Upper lobe of left lung (tissue), 6 donors: ENCODE measurements around the gene WTAP. TPM values are rescaled to one million over a fixed set of nuclear protein-coding genes. Genes with fewer than 3 reads are reported as not detected.

Source experiments
- ATAC-seq, 2 donors: fragments of 200-7000 bp; cut with Tn5 transposase; one replicate each; pipeline ENCODE4 v1.9.1; 2022; ENCODE audit warnings: mild to moderate bottlenecking in 2 of 2, moderate library complexity in 2 of 2; ENCODE audit not compliant: low FRiP score in 2 of 2
- DNase-seq, 2 donors: peaks; one replicate each; pipeline ENCODE4 v3.0.0-alpha.2; 2019 to 2020
- H3K27ac ChIP-seq, 4 donors: fragments of 200-600 bp; sonication (generic); one replicate each; pipeline ENCODE4 v1.5.1; 2016 to 2019
- H3K27me3 ChIP-seq, 4 donors: fragments of 200-600 bp; sonication (generic); one replicate each; pipeline ENCODE4 v1.5.1; 2017 to 2019
- H3K36me3 ChIP-seq, 4 donors: fragments of 200-600 bp; sonication (generic); one replicate each; pipeline ENCODE4 v1.5.1; 2016 to 2019
- H3K4me1 ChIP-seq, 4 donors: fragments of 200-600 bp; sonication (generic); one replicate each; pipeline ENCODE4 v1.5.1; 2018 to 2019
- H3K4me3 ChIP-seq, 4 donors: fragments of 200-600 bp; sonication (generic); one replicate each; pipeline ENCODE4 v1.5.1; 2017 to 2019; ENCODE audit warnings: mild to moderate bottlenecking in 2 of 4, moderate library complexity in 1 of 4
- H3K9me3 ChIP-seq, 4 donors: fragments of 200-600 bp; sonication (generic); one replicate each; pipeline ENCODE4 v1.5.1; 2018 to 2019
- EP300 ChIP-seq, 4 donors: sonication (generic); formaldehyde crosslinking; IDR thresholded peaks; one replicate each; pipeline ENCODE4 v1.5.1; 2017; ENCODE audit warnings: antibody characterized with exemption in 4 of 4, control low read depth in 2 of 4
- POLR2A ChIP-seq, 4 donors: fragments of 450-650 bp; IDR thresholded peaks; one replicate each; pipeline ENCODE4 v1.5.1; 2016 to 2017; ENCODE audit warnings: antibody characterized with exemption in 4 of 4, mild to moderate bottlenecking in 2 of 4
- POLR2AphosphoS5 ChIP-seq, 2 donors: sonication (generic); formaldehyde crosslinking; IDR thresholded peaks; one replicate each; pipeline ENCODE4 v1.5.1; 2017; ENCODE audit warnings: antibody characterized with exemption in 2 of 2
- WGBS, 2 donors: methylation state at CpG; one replicate each; pipeline ENCODE4 v1.1.5; 2017 to 2018; 5-methylcytosine and 5-hydroxymethylcytosine counted together
- total RNA-seq, 6 donors: library from RNA; depleted of rRNA in 4 of 6; stranded (reverse); fragments of >200 nt in 4 of 6; gene quantifications; one replicate each; pipeline versions ENCODE4 v1.1.0 to v1.2.1, GENCODE V29; 2016 to 2021
- TF ChIP-seq, protein P1 (sequence below), 6 experiments: fragments of 450-650 bp in 4 of 6; fragments of 200-600 bp in 2 of 6; sonication (generic) in 2 of 6; IDR thresholded peaks; one replicate each; pipeline ENCODE4 v1.5.1; 2016 to 2019; ENCODE audit warnings: antibody characterized with exemption in 6 of 6
- donor health status: DM: no; HTN: no; CAD: no; lungs with moderate emphysema.
- donor health status: DM: no; HTN: yes; CAD: no; lungs with severe emphysema.

WTAP gene
- total RNA-seq, 6 donors from 2014 or later = 67.0 to 123 (median 90.6) TPM

DNA sequence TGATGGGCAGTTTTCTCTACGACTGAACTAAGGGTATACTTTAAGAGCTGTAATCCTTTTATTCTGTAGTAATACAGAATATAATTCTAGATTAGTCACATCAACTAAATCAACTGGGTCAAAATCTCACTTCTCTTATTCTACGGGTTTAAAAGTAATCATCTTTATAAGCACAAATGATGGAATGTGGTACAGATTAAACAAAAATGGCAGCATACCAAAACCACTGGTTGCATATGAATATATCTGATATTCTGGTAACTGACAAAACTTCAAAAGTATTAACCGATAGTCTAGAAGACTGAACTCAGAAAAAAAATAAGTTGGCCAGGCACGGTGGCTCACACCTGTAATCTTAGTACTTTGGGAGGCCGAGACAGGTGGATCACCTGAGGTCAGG is 41.3 kb upstream of the WTAP start:
- WGBS, 2 donors = 71 to 92% methylated on average over 5 of the region's 5 CpGs
- Histone ChIP-seq H3K9me3 (no peaks in the 10 kb centered on the region), H3K4me1 (peaks cover 24 to 54% (median 47%) of the 10 kb centered on the region in 4 donors), H3K27me3 (no peaks in the 10 kb centered on the region), H3K27ac (no peak overlapping the region), H3K4me3 (no peak overlapping the region), H3K36me3 (peaks cover 0 to 95% (median 56%) of the 10 kb centered on the region in 4 donors)
- no peak for TF ChIP-seq POLR2AphosphoS5 (IDR thresholded peaks at IDR 0.05)
- TF ChIP-seq, protein P1, sequence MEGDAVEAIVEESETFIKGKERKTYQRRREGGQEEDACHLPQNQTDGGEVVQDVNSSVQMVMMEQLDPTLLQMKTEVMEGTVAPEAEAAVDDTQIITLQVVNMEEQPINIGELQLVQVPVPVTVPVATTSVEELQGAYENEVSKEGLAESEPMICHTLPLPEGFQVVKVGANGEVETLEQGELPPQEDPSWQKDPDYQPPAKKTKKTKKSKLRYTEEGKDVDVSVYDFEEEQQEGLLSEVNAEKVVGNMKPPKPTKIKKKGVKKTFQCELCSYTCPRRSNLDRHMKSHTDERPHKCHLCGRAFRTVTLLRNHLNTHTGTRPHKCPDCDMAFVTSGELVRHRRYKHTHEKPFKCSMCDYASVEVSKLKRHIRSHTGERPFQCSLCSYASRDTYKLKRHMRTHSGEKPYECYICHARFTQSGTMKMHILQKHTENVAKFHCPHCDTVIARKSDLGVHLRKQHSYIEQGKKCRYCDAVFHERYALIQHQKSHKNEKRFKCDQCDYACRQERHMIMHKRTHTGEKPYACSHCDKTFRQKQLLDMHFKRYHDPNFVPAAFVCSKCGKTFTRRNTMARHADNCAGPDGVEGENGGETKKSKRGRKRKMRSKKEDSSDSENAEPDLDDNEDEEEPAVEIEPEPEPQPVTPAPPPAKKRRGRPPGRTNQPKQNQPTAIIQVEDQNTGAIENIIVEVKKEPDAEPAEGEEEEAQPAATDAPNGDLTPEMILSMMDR (IDR thresholded peaks at IDR 0.05) = no peak
- TF ChIP-seq EP300 (IDR thresholded peaks at IDR 0.05) = no peak
- TF ChIP-seq POLR2A (IDR thresholded peaks at IDR 0.05) = no peak
- ATAC-seq = no peak
- DNase-seq = no peak

DNA sequence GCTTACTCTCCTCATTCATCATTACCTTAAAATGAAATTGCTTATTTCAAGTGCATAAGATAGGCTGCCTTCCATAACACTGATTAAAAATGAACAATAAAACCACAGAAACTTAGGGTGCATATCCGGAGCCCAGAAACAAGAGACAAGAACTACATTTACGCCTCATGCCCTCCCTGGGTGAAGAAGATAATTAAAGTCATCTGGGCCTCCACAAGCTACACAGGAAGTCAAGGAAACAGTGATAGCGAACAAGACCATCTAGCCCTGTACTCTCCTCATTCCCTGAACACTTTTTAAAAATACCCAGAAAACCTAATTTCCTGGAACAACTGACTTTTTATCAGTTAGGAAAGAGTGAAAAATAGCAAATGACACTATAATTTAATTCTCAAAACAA is 40.6 kb upstream of the WTAP start:
- Histone ChIP-seq H3K27me3 (no peaks in the 10 kb centered on the region), H3K4me1 (peaks cover 25 to 58% (median 47%) of the 10 kb centered on the region in 4 donors), H3K36me3 (peaks cover 0 to 89% (median 53%) of the 10 kb centered on the region in 4 donors), H3K4me3 (peak overlapping the region in 1 of 4 donors; percentile 84), H3K9me3 (no peaks in the 10 kb centered on the region), H3K27ac (peak overlapping the region in 2 of 4 donors; percentile 3 to 13)
- 67 to 70% methylated on average over 3 of the region's 3 CpGs for WGBS, 2 donors
- no peak for DNase-seq
- no peak for ATAC-seq
- TF ChIP-seq POLR2A (IDR thresholded peaks at IDR 0.05) = no peak
- TF ChIP-seq, protein P1 (IDR thresholded peaks at IDR 0.05) = no peak
- no peak for TF ChIP-seq POLR2AphosphoS5 (IDR thresholded peaks at IDR 0.05)
- TF ChIP-seq EP300 (IDR thresholded peaks at IDR 0.05) = no peak

GRCh38 chr6:159687341-159687740 is 40.0 kb upstream of the WTAP start:
- peaks cover 25 to 64% (median 47%) of the 10 kb centered on the region in 4 donors for H3K4me1 ChIP-seq
- DNase-seq (no peak), ATAC-seq (no peak)
- H3K27ac ChIP-seq = peak overlapping the region in 1 of 4 donors; percentile 3
- H3K9me3 ChIP-seq = no peaks in the 10 kb centered on the region
- TF ChIP-seq, protein P1 (IDR thresholded peaks at IDR 0.05) = no peak
- TF ChIP-seq EP300 (IDR thresholded peaks at IDR 0.05) (no peak), POLR2AphosphoS5 (IDR thresholded peaks at IDR 0.05) (no peak)
- H3K4me3 ChIP-seq = peak overlapping the region in 1 of 4 donors; percentile 84
- no peaks in the 10 kb centered on the region for H3K27me3 ChIP-seq
- peaks cover 0 to 82% (median 49%) of the 10 kb centered on the region in 4 donors for H3K36me3 ChIP-seq
- WGBS, 2 donors = 91 to 94% methylated on average over 9 of the region's 9 CpGs

GRCh38 chr6:159688266-159688905 is 38.9 kb upstream of the WTAP start:
- Histone ChIP-seq H3K27ac (peak overlapping the region in 3 of 4 donors; percentile 10 to 97 (median 31)), H3K9me3 (no peaks in the 10 kb centered on the region), H3K36me3 (peaks cover 0 to 72% (median 47%) of the 10 kb centered on the region in 4 donors), H3K4me3 (peak overlapping the region in 2 of 4 donors; percentile 84 to 98), H3K27me3 (no peaks in the 10 kb centered on the region), H3K4me1 (peaks cover 20 to 57% (median 44%) of the 10 kb centered on the region in 4 donors)
- DNase-seq (no peak), ATAC-seq (no peak)
- WGBS, 2 donors = 76 to 82% methylated on average over 5 of the region's 5 CpGs
- TF ChIP-seq, protein P1 (IDR thresholded peaks at IDR 0.05) = no peak
- TF ChIP-seq POLR2AphosphoS5 (IDR thresholded peaks at IDR 0.05) (no peak), POLR2A (IDR thresholded peaks at IDR 0.05) (no peak)
